B cell (primary cell): Measurements from ENCODE around the gene RPP40. TPM values are rescaled to one million over a fixed set of nuclear protein-coding genes. Genes with fewer than 3 reads are reported as not detected.

ENCODE experiments used
- ATAC-seq: fragments of 200-7000 bp; cut with Tn5 transposase; one replicate; pipeline ENCODE4 v1.10.0; 2021; ENCODE audit warnings: low read depth, mild to moderate bottlenecking, moderate number of reproducible peaks, moderate library complexity
- CTCF ChIA-PET: fragments of 350-600 bp; sonication (Branson Sonifier 250); formaldehyde crosslinking; loops from one replicate; lab custom pipeline; 2021; ENCODE audit warnings: antibody characterized with exemption, inconsistent platforms; lab: Charles Lee
- POLR2A ChIA-PET: fragments of 350-600 bp; sonication (Branson Sonifier 250); formaldehyde crosslinking; loops from one replicate; lab custom pipeline; 2021; ENCODE audit warnings: antibody characterized with exemption; lab: Charles Lee
- DNase-seq: peaks from one replicate; pipeline ENCODE4 v3.0.0; 2013
- H2AFZ ChIP-seq: 2 replicates; pipeline ENCODE4 v1.6.1; 2012; ENCODE audit warnings: mild to moderate bottlenecking, low read depth, low read length; ENCODE audit not compliant: insufficient read depth, poor library complexity, severe bottlenecking
- H3K27ac ChIP-seq, 2 donors: 1 replicate in 1 of 2; 2 replicates in 1 of 2; pipeline ENCODE4 v1.5.1; 2012 to 2013; ENCODE audit warnings: low read length in 2 of 2, mild to moderate bottlenecking in 2 of 2, moderate library complexity in 1 of 2
- H3K27me3 ChIP-seq, 4 experiments: fragments of 200-600 bp in 1 of 4; sonication (generic) in 1 of 4; replicated peaks in 1 of 4; 1 replicate in 2 of 4; 2 replicates in 2 of 4; pipeline versions ENCODE4 v1.6.1 to v1.7.0; 2013 to 2016; ENCODE audit warnings: low read length in 3 of 4, mild to moderate bottlenecking in 2 of 4, mixed read lengths in 1 of 4, moderate library complexity in 1 of 4; ENCODE audit not compliant: insufficient read depth in 4 of 4, control insufficient read depth in 3 of 4; ENCODE audit errors: control extremely low read depth in 1 of 4
- H3K36me3 ChIP-seq, 2 experiments: replicated peaks in 1 of 2; 1 replicate in 1 of 2; 2 replicates in 1 of 2; pipeline versions ENCODE4 v1.6.1 to v1.7.1; 2013; ENCODE audit warnings: low read length in 1 of 2; ENCODE audit not compliant: insufficient read depth in 2 of 2, control insufficient read depth in 1 of 2; ENCODE audit errors: control extremely low read depth in 1 of 2, extremely low read depth in 1 of 2
- H3K4me1 ChIP-seq, 2 donors: fragments of 200-600 bp in 1 of 2; sonication (generic) in 1 of 2; 1 replicate in 1 of 2; 2 replicates in 1 of 2; pipeline versions ENCODE4 v1.5.1 to v1.6.1; 2013 to 2017; ENCODE audit warnings: low read length in 2 of 2; ENCODE audit not compliant: control insufficient read depth in 2 of 2, insufficient read depth in 2 of 2
- H3K4me2 ChIP-seq: replicated peaks from 2 replicates; pipeline ENCODE3; 2012; ENCODE audit warnings: mild to moderate bottlenecking, low read depth, low read length; ENCODE audit not compliant: poor library complexity, severe bottlenecking
- H3K4me3 ChIP-seq, 5 experiments: fragments of 200-600 bp in 1 of 5; sonication (generic) in 1 of 5; 1 replicate in 3 of 5; 2 replicates in 2 of 5; pipeline versions ENCODE4 v1.5.1 to v1.7.0; 2011 to 2016; ENCODE audit warnings: low read length in 4 of 5, mild to moderate bottlenecking in 4 of 5, low read depth in 2 of 5, control low read depth in 1 of 5, moderate library complexity in 1 of 5; ENCODE audit not compliant: insufficient read depth in 1 of 5; ENCODE audit errors: control extremely low read depth in 1 of 5, extremely low read depth in 1 of 5
- H3K79me2 ChIP-seq: fragments of 200-600 bp; sonication (generic); one replicate; pipeline ENCODE4 v1.6.0; 2016; ENCODE audit warnings: low read length; ENCODE audit not compliant: control insufficient read depth, insufficient read depth
- H3K9ac ChIP-seq: fragments of 200-600 bp; sonication (generic); 2 replicates; pipeline ENCODE4 v1.6.1; 2017; ENCODE audit warnings: mild to moderate bottlenecking, low read length, moderate library complexity
- H3K9me3 ChIP-seq, 3 donors: one replicate each; pipeline versions ENCODE4 v1.6.1 to v1.7.1; 2013; ENCODE audit warnings: low read length in 2 of 3; ENCODE audit not compliant: control insufficient read depth in 2 of 3, insufficient read depth in 1 of 3; ENCODE audit errors: control extremely low read depth in 1 of 3
- H4K20me1 ChIP-seq: 2 replicates; pipeline ENCODE4 v1.6.0; 2012; ENCODE audit warnings: mild to moderate bottlenecking, low read length; ENCODE audit not compliant: insufficient read depth, control insufficient read depth, poor library complexity, severe bottlenecking
- H3K27ac Mint-ChIP-seq: one replicate; pipeline ENCODE4 v1.8.0; 2021; ENCODE audit warnings: mixed read lengths
- H3K27me3 Mint-ChIP-seq: one replicate; pipeline ENCODE4 v1.8.0; 2021; ENCODE audit warnings: mixed read lengths
- H3K4me1 Mint-ChIP-seq: one replicate; pipeline ENCODE4 v1.8.0; 2021; ENCODE audit warnings: mixed read lengths
- H3K4me3 Mint-ChIP-seq: one replicate; pipeline ENCODE4 v1.8.0; 2021; ENCODE audit warnings: mixed read lengths
- H3K9me3 Mint-ChIP-seq: one replicate; pipeline ENCODE4 v1.8.0; 2022; ENCODE audit warnings: mixed read lengths; ENCODE audit not compliant: insufficient read depth
- CTCF ChIP-seq: fragments of 200-600 bp; IDR thresholded peaks from one replicate; pipeline ENCODE4 v1.8.0; 2022; ENCODE audit warnings: antibody characterized with exemption, mild to moderate bottlenecking
- EZH2 ChIP-seq: IDR thresholded peaks from 2 replicates; pipeline ENCODE4 v1.6.1; 2012; ENCODE audit warnings: borderline replicate concordance, low read depth, mild to moderate bottlenecking, moderate library complexity, low read length; ENCODE audit not compliant: insufficient read depth, poor library complexity, severe bottlenecking
- WGBS: methylation state at CpG from one replicate; pipeline ENCODE4 v1.1.5; 2013; ENCODE audit warnings: missing lambda C conversion rate; ENCODE audit not compliant: insufficient coverage; 5-methylcytosine and 5-hydroxymethylcytosine counted together
- intact Hi-C: fragments of 100-400 bp; cut with micrococcal nuclease; formaldehyde crosslinking; loops from one replicate; pipeline ENCODE4 v1.10.0; 2022
- polyA plus RNA-seq: library from polyadenylated mRNA; depleted of rRNA; stranded (reverse); fragments of >200 nt; gene quantifications from 2 replicates; pipeline ENCODE4 v1.2.3, GENCODE V29; 2012
- total RNA-seq, 2 donors: library from RNA; stranded (reverse); fragments of 120-200 nt in 1 of 2; gene quantifications; 1 replicate in 1 of 2; 2 replicates in 1 of 2; pipeline versions ENCODE4 v1.2.3 to v1.2.4, GENCODE V29; 2013 to 2022

The RPP40 gene
- total and polyA plus RNA-seq, 2 donors (not counting 1 experiment from before 2014, with no cell fraction given) = 2.7 to 3.8 TPM

- Histone ChIP-seq H3K27me3 (no peaks in the 10 kb centered on the region), H4K20me1 (no peaks in the 10 kb centered on the region), H3K9me3 (peaks cover 0 to 13% (median 0%) of the 10 kb centered on the region in 3 donors), H3K36me3 (no peaks in the 10 kb centered on the region), H3K9ac (no peak overlapping the region), H2AFZ (no peak overlapping the region), H3K27ac (no peak overlapping the region), H3K4me2 (no peak overlapping the region), H3K79me2 (no peaks in the 10 kb centered on the region), H3K4me3 (no peak overlapping the region), H3K4me1 (peaks cover 8 to 9% of the 10 kb centered on the region in 2 donors)
- H3K4me1 Mint-ChIP-seq = peaks cover 11% of the 10 kb centered on the region
- no peak overlapping the region for H3K4me3 Mint-ChIP-seq
- TF ChIP-seq EZH2 (no peak), CTCF (no peak)
- no peak overlapping the region for H3K27ac Mint-ChIP-seq
- H3K9me3 Mint-ChIP-seq = no peaks in the 10 kb centered on the region
- ChIA-PET CTCF (no interaction called here), POLR2A (no interaction called here)
- DNase-seq (no peak), ATAC-seq (no peak)
- 58% methylated on average over 8 of the region's 8 CpGs for WGBS
- intact Hi-C loops = no loop called here
- no peaks in the 10 kb centered on the region for H3K27me3 Mint-ChIP-seq
Observed at GRCh38 chr6:5036269-5036668, 32.4 kb upstream of the RPP40 start.

- Mint-ChIP-seq H3K4me1 (peaks cover 18% of the 10 kb centered on the region), H3K9me3 (no peaks in the 10 kb centered on the region), H3K27me3 (no peaks in the 10 kb centered on the region), H3K4me3 (no peak overlapping the region), H3K27ac (no peak overlapping the region)
- Histone ChIP-seq H3K9me3 (peaks cover 0 to 17% (median 0%) of the 10 kb centered on the region in 3 donors), H2AFZ (no peak overlapping the region), H3K27me3 (no peaks in the 10 kb centered on the region), H4K20me1 (no peaks in the 10 kb centered on the region), H3K27ac (no peak overlapping the region), H3K79me2 (no peaks in the 10 kb centered on the region), H3K4me3 (no peak overlapping the region), H3K36me3 (no peaks in the 10 kb centered on the region), H3K9ac (no peak overlapping the region), H3K4me2 (peak overlapping the region; percentile 15), H3K4me1 (peaks cover 8 to 15% of the 10 kb centered on the region in 2 donors)
- ATAC-seq (no peak), DNase-seq (no peak)
- 59% methylated on average over 4 of the region's 7 CpGs for WGBS
- TF ChIP-seq CTCF = no peak
- TF ChIP-seq EZH2 = no peak
- ChIA-PET CTCF (no interaction called here), POLR2A (no interaction called here)
- intact Hi-C loops = no loop called here
Observed at GRCh38 chr6:5034736-5035135, 30.9 kb upstream of the RPP40 start.
